MG63 (cell line): ENCODE data around the gene MACROD2. TPM values are rescaled to one million over a fixed set of nuclear protein-coding genes. Genes with fewer than 3 reads are reported as not detected.
"Not testable (repeated sequence)": the region's sequence is repeated elsewhere in the genome, so short reads cannot be mapped to it uniquely, and the experiment has no call there.

Source experiments
- DNase-seq: peaks from one replicate; pipeline ENCODE4 v3.0.0-alpha.2; 2020
- H3K27me3 ChIP-seq: fragments of 250-450 bp; sonication (Bioruptor Pico); 2 replicates; pipeline ENCODE4 v1.5.1; 2020; ENCODE audit warnings: mild to moderate bottlenecking, moderate library complexity
- H3K36me3 ChIP-seq: fragments of 250-450 bp; sonication (Bioruptor Pico); 2 replicates; pipeline ENCODE4 v1.5.1; 2020; ENCODE audit warnings: mild to moderate bottlenecking, moderate library complexity
- H3K4me3 ChIP-seq: fragments of 250-450 bp; sonication (Bioruptor Pico); 2 replicates; pipeline ENCODE4 v1.5.1; 2020; ENCODE audit warnings: mild to moderate bottlenecking, moderate library complexity
- H3K9me3 ChIP-seq: fragments of 250-450 bp; sonication (Bioruptor Pico); 2 replicates; pipeline ENCODE4 v1.5.1; 2020; ENCODE audit warnings: mild to moderate bottlenecking, moderate library complexity
- total RNA-seq: library from RNA; depleted of rRNA; stranded (reverse); fragments of >200 nt; shearing (Covaris generic); gene quantifications from 2 replicates; pipeline ENCODE4 v1.2.3, GENCODE V29; 2014; ENCODE audit warnings: low replicate concordance

The MACROD2 gene
- total RNA-seq, 1 experiment from 2014 or later = 0.66 TPM

GRCh38 chr20:15336536-15336935 lies 1341.2 kb downstream of the MACROD2 start:
- DNase-seq = no peak
- Histone ChIP-seq H3K36me3 (no peaks in the 10 kb centered on the region), H3K9me3 (no peaks in the 10 kb centered on the region), H3K27me3 (no peaks in the 10 kb centered on the region), H3K4me3 (no peak overlapping the region)

GRCh38 chr20:15339264-15339663 lies 1343.9 kb downstream of the MACROD2 start:
- H3K4me3 ChIP-seq = no peak overlapping the region
- no peaks in the 10 kb centered on the region for H3K27me3 ChIP-seq
- no peaks in the 10 kb centered on the region for H3K36me3 ChIP-seq
- DNase-seq = no peak
- H3K9me3 ChIP-seq = no peaks in the 10 kb centered on the region

- no peaks in the 10 kb centered on the region for H3K36me3 ChIP-seq
- no peak for DNase-seq
- H3K9me3 ChIP-seq = no peaks in the 10 kb centered on the region
- H3K27me3 ChIP-seq = no peaks in the 10 kb centered on the region
- H3K4me3 ChIP-seq = no peak overlapping the region
Measured at GRCh38 chr20:15342991-15343523, 1347.7 kb downstream of the MACROD2 start.

GRCh38 chr20:15345287-15345686 lies 1350.0 kb downstream of the MACROD2 start:
- Histone ChIP-seq H3K36me3 (no peaks in the 10 kb centered on the region), H3K9me3 (no peaks in the 10 kb centered on the region), H3K4me3 (no peak overlapping the region), H3K27me3 (no peaks in the 10 kb centered on the region)
- no peak for DNase-seq

- DNase-seq = no peak
- Histone ChIP-seq H3K9me3 (no peaks in the 10 kb centered on the region), H3K4me3 (no peak overlapping the region), H3K36me3 (no peaks in the 10 kb centered on the region), H3K27me3 (no peaks in the 10 kb centered on the region)
Measured at GRCh38 chr20:15346657-15347280, 1351.5 kb downstream of the MACROD2 start.

- no peaks in the 10 kb centered on the region for H3K36me3 ChIP-seq
- no peaks in the 10 kb centered on the region for H3K27me3 ChIP-seq
- no peak overlapping the region for H3K4me3 ChIP-seq
- no peak for DNase-seq
- H3K9me3 ChIP-seq = no peaks in the 10 kb centered on the region
Measured at GRCh38 chr20:15359056-15359455, 1363.7 kb downstream of the MACROD2 start.

- DNase-seq = no peak
- H3K27me3 ChIP-seq = no peaks in the 10 kb centered on the region
- no peaks in the 10 kb centered on the region for H3K9me3 ChIP-seq
- no peaks in the 10 kb centered on the region for H3K36me3 ChIP-seq
- H3K4me3 ChIP-seq = no peak overlapping the region
Measured at GRCh38 chr20:15362849-15363248, 1367.5 kb downstream of the MACROD2 start.

- Histone ChIP-seq H3K27me3 (no peaks in the 10 kb centered on the region), H3K36me3 (no peaks in the 10 kb centered on the region), H3K4me3 (no peak overlapping the region), H3K9me3 (no peaks in the 10 kb centered on the region)
- DNase-seq = no peak
Measured at GRCh38 chr20:15364781-15365180, 1369.5 kb downstream of the MACROD2 start.

- no peaks in the 10 kb centered on the region for H3K36me3 ChIP-seq
- no peaks in the 10 kb centered on the region for H3K9me3 ChIP-seq
Measured at GRCh38 chr20:15370370-15370769, 1375.1 kb downstream of the MACROD2 start.

GRCh38 chr20:15374682-15375081 lies 1379.4 kb downstream of the MACROD2 start:
- no peak overlapping the region for H3K4me3 ChIP-seq
- H3K9me3 ChIP-seq = no peaks in the 10 kb centered on the region
- no peaks in the 10 kb centered on the region for H3K36me3 ChIP-seq
- no peak for DNase-seq
- H3K27me3 ChIP-seq = no peaks in the 10 kb centered on the region

More at GRCh38 chr20:15370370-15370769, 1375.1 kb downstream of the MACROD2 start:
- no peak for DNase-seq
- H3K4me3 ChIP-seq = no peak overlapping the region
- no peaks in the 10 kb centered on the region for H3K27me3 ChIP-seq

GRCh38 chr20:15375836-15376235 lies 1380.5 kb downstream of the MACROD2 start:
- H3K9me3 ChIP-seq = no peaks in the 10 kb centered on the region
- no peaks in the 10 kb centered on the region for H3K27me3 ChIP-seq
- H3K36me3 ChIP-seq = no peaks in the 10 kb centered on the region
- H3K4me3 ChIP-seq = no peak overlapping the region
- DNase-seq = no peak

GRCh38 chr20:15377603-15378002 lies 1382.3 kb downstream of the MACROD2 start:
- H3K36me3 ChIP-seq, DNase-seq, H3K9me3 ChIP-seq, H3K4me3 ChIP-seq, H3K27me3 ChIP-seq: not testable (repeated sequence)

GRCh38 chr20:15378151-15378550 lies 1382.8 kb downstream of the MACROD2 start:
- no peak overlapping the region for H3K4me3 ChIP-seq
- H3K9me3 ChIP-seq = no peaks in the 10 kb centered on the region
- H3K27me3 ChIP-seq = no peaks in the 10 kb centered on the region
- DNase-seq = no peak
- no peaks in the 10 kb centered on the region for H3K36me3 ChIP-seq

- no peaks in the 10 kb centered on the region for H3K27me3 ChIP-seq
- no peak overlapping the region for H3K4me3 ChIP-seq
- no peaks in the 10 kb centered on the region for H3K9me3 ChIP-seq
- no peak for DNase-seq
- H3K36me3 ChIP-seq = no peaks in the 10 kb centered on the region
Measured at GRCh38 chr20:15379681-15380296, 1384.5 kb downstream of the MACROD2 start.

- Histone ChIP-seq H3K27me3 (no peaks in the 10 kb centered on the region), H3K9me3 (no peaks in the 10 kb centered on the region), H3K36me3 (no peaks in the 10 kb centered on the region), H3K4me3 (no peak overlapping the region)
- DNase-seq = no peak
Measured at GRCh38 chr20:15380770-15381169, 1385.5 kb downstream of the MACROD2 start.

- Histone ChIP-seq H3K27me3 (no peaks in the 10 kb centered on the region), H3K36me3 (no peaks in the 10 kb centered on the region), H3K9me3 (no peaks in the 10 kb centered on the region), H3K4me3 (no peak overlapping the region)
- DNase-seq = no peak
Measured at GRCh38 chr20:15387228-15387627, 1391.9 kb downstream of the MACROD2 start.

- no peak for DNase-seq
- no peak overlapping the region for H3K4me3 ChIP-seq
- no peaks in the 10 kb centered on the region for H3K27me3 ChIP-seq
- H3K36me3 ChIP-seq = no peaks in the 10 kb centered on the region
- no peaks in the 10 kb centered on the region for H3K9me3 ChIP-seq
Measured at GRCh38 chr20:15395457-15395856, 1400.1 kb downstream of the MACROD2 start.

GRCh38 chr20:15396026-15396425 lies 1400.7 kb downstream of the MACROD2 start:
- no peaks in the 10 kb centered on the region for H3K9me3 ChIP-seq
- no peaks in the 10 kb centered on the region for H3K36me3 ChIP-seq
- no peaks in the 10 kb centered on the region for H3K27me3 ChIP-seq
- DNase-seq = no peak
- no peak overlapping the region for H3K4me3 ChIP-seq
